Nephron progenitor cell (in vitro differentiated cells): ENCODE results near the gene USP49.
A peak's percentile ranks its signal among the peaks of the same experiment; 100 is the strongest.

Experiments used
- DNase-seq: peaks from one replicate; pipeline ENCODE4 v3.0.0; 2021
- H3K27ac Mint-ChIP-seq: 2 replicates; pipeline ENCODE4 v1.8.0; 2021; ENCODE audit warnings: mild to moderate bottlenecking, moderate library complexity, mixed read lengths
- H3K27me3 Mint-ChIP-seq: 2 replicates; pipeline ENCODE4 v1.8.0; 2021; ENCODE audit warnings: mild to moderate bottlenecking, low read depth, mixed read lengths; ENCODE audit not compliant: poor library complexity
- H3K36me3 Mint-ChIP-seq: 2 replicates; pipeline ENCODE4 v1.8.0; 2021; ENCODE audit warnings: low read depth, mixed read lengths
- H3K4me1 Mint-ChIP-seq: 2 replicates; pipeline ENCODE4 v1.8.0; 2021; ENCODE audit warnings: mixed read lengths
- H3K4me3 Mint-ChIP-seq: 2 replicates; pipeline ENCODE4 v1.8.0; 2021; ENCODE audit warnings: mild to moderate bottlenecking, moderate library complexity, mixed read lengths
- H3K9me3 Mint-ChIP-seq: 2 replicates; pipeline ENCODE4 v1.8.0; 2021; ENCODE audit warnings: mild to moderate bottlenecking, moderate library complexity, mixed read lengths
- TF ChIP-seq, protein P1 (sequence below): fragments of 200-600 bp; sonication (generic); IDR thresholded peaks from 2 replicates; pipeline ENCODE4 v1.5.0; 2021; ENCODE audit warnings: antibody characterized with exemption

Gene USP49

DNA sequence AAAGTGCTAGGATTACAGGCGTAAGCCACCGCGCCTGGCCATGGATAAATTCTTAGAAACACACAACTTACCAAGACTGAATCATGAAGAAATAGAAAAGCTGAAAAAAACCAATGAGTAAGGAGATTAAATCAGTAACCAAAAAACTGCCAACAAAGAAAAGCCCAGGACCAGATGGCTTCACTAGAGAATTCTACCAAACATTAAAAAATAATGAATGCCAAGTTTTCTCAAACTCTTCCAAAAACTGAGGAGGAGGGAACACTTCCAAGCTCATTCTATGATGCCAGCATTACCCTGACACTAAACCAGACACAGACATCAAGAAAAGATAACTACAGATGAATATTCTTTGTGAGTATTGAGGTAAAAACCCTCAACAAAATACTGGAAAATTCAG is 44.3 kb downstream of the USP49 start:
- Mint-ChIP-seq H3K36me3 (peaks cover 46% of the 10 kb centered on the region), H3K9me3 (no peaks in the 10 kb centered on the region), H3K4me1 (peaks cover 7% of the 10 kb centered on the region), H3K27me3 (no peaks in the 10 kb centered on the region), H3K4me3 (no peak overlapping the region), H3K27ac (peak overlapping the region; percentile 42)
- TF ChIP-seq, protein P1, sequence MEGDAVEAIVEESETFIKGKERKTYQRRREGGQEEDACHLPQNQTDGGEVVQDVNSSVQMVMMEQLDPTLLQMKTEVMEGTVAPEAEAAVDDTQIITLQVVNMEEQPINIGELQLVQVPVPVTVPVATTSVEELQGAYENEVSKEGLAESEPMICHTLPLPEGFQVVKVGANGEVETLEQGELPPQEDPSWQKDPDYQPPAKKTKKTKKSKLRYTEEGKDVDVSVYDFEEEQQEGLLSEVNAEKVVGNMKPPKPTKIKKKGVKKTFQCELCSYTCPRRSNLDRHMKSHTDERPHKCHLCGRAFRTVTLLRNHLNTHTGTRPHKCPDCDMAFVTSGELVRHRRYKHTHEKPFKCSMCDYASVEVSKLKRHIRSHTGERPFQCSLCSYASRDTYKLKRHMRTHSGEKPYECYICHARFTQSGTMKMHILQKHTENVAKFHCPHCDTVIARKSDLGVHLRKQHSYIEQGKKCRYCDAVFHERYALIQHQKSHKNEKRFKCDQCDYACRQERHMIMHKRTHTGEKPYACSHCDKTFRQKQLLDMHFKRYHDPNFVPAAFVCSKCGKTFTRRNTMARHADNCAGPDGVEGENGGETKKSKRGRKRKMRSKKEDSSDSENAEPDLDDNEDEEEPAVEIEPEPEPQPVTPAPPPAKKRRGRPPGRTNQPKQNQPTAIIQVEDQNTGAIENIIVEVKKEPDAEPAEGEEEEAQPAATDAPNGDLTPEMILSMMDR: no peak
- DNase-seq: no peak

DNA sequence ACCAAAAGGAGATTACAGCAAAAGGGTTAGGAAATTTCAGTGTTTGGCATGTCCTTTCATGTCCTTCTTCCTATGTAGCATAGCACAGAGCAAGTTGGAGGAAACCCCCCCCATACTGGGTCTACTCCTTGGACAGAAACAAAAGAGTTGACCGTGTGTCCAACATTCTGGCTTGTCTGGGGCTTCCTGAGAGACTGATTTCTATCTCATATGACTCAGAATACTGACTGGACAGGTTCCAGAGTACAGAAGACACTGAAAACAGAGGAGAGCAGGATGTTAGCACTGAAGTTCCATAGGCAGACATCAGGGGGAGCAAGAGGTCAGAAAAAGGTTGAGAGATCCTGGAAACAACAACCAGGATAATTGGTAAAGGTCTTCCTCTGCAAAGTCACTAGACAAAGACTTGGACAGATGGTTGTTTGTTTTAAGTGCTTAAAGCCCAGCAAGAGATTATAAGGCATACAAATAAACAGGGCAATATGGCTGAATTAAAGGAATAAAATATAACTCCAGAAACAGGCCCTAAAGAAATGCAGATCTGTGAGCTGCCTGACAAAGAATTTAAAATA is 48.4 kb downstream of the USP49 start:
- Mint-ChIP-seq H3K9me3 (no peaks in the 10 kb centered on the region), H3K27me3 (no peaks in the 10 kb centered on the region), H3K36me3 (peaks cover 30% of the 10 kb centered on the region), H3K4me3 (no peak overlapping the region), H3K27ac (peak overlapping the region; percentile 30), H3K4me1 (peaks cover 7% of the 10 kb centered on the region)
- DNase-seq: peak; percentile 55
- TF ChIP-seq, protein P1: peak; percentile 67

DNA sequence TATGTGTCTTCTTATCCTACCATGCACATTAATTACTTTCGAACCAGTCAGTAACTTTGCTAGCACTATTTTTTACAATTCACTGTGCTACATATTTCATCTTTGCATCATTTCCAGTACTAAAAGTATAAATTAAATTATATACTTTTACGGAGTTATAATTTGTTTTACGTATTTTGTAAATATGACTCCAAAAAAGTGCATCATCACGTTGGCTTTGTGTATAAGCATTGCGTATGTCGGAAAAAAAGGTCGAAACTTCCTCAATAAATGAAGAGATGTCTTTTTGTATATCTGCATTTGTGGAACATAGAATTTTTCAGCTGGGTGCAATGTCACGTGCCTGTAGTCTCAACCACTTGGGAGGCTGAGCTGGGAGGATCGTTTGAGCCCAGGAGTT is 52.0 kb downstream of the USP49 start:
- H3K27me3 Mint-ChIP-seq: no peaks in the 10 kb centered on the region
- H3K4me3 Mint-ChIP-seq: no peak overlapping the region
- no peak for DNase-seq
- TF ChIP-seq, protein P1: no peak
- peaks cover 7% of the 10 kb centered on the region for H3K4me1 Mint-ChIP-seq
- H3K9me3 Mint-ChIP-seq: no peaks in the 10 kb centered on the region
- peaks cover 32% of the 10 kb centered on the region for H3K36me3 Mint-ChIP-seq
- H3K27ac Mint-ChIP-seq: no peak overlapping the region

DNA sequence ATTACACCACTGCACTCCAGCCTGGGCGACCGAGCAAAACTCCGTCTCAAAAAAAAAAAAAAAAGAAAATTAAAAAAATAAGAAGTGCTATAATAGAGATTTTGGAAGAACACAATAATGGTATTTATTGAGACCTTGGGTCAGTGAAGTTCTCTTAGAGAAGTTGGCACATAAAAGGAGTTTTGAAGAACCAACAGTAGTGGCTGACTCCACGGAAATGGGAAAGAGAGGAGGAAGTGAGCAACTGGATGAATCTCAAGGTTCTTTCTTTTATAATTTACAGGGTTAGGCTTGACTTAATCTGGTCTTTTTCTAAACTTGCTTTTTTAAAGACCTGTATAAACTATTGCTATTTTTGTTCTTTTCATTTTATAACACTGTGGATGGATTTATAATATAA is 54.8 kb downstream of the USP49 start:
- Mint-ChIP-seq H3K4me1 (no peaks in the 10 kb centered on the region), H3K36me3 (peaks cover 46% of the 10 kb centered on the region), H3K4me3 (no peak overlapping the region), H3K27ac (peak overlapping the region; percentile 49), H3K27me3 (no peaks in the 10 kb centered on the region), H3K9me3 (peaks cover 8% of the 10 kb centered on the region)
- no peak for DNase-seq
- TF ChIP-seq, protein P1: no peak

DNA sequence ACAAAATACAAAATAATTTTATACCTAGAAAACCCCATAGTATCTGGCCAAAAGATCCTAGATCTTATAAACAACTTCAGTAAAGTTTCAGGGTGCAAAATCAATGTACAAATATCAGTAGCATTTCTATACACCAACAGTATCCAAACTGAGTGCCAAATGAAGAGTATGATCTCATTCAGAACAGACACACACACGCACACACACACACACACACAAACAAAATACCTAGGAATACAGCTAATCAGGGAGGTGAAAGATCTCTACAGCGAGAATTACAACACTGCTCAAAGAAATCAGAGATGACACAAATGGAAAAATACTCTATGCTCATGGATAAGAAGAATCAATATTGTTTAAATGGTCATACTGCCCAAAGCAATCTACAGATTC is 58.5 kb downstream of the USP49 start:
- Mint-ChIP-seq H3K4me3 (no peak overlapping the region), H3K27me3 (no peaks in the 10 kb centered on the region), H3K4me1 (no peaks in the 10 kb centered on the region), H3K9me3 (peaks cover 8% of the 10 kb centered on the region), H3K36me3 (peaks cover 68% of the 10 kb centered on the region), H3K27ac (peak overlapping the region; percentile 6)
- TF ChIP-seq, protein P1: no peak
- DNase-seq: no peak

DNA sequence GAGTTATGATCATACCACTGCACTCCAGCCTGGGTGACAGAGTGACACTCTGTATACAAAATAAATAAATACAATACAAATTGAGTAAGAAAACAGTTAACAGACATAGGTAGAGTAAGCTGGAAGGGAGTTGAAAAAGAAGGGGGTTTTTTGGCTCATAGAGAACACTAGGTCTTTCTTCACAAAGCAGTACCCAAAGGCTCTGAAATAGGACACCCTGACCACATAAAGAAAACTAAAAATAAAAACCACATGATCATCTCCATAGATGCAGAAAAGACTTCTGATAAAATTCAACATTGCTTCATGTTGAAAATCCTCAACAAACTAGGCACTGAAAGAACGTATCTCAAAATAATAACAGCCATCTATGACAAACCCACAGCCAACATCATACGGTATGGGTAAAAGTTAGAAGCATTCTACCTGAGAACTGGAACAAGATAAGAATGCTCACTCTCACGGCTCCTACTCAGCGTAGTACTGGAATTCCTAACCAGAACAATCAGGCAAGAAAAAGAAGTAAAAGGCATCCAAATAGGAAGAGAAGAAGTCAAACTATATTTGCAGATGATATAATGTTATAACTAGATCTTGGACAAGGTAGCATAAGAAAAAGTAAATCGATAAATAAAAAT is 59.0 kb downstream of the USP49 start:
- H3K36me3 Mint-ChIP-seq: peaks cover 66% of the 10 kb centered on the region
- no peak for DNase-seq
- H3K9me3 Mint-ChIP-seq: peaks cover 8% of the 10 kb centered on the region

More for the DNA sequence above, 59.0 kb downstream of the USP49 start:
- H3K27me3 Mint-ChIP-seq: no peaks in the 10 kb centered on the region
- no peak overlapping the region for H3K27ac Mint-ChIP-seq
- no peak overlapping the region for H3K4me3 Mint-ChIP-seq
- no peaks in the 10 kb centered on the region for H3K4me1 Mint-ChIP-seq
- TF ChIP-seq, protein P1: no peak
